Activated T-helper 17 cell treated with anti-CD3 and anti-CD28 coated beads, Interleukin-2, amount 50 U/mL, for 72 hours (primary cell): ENCODE data around the gene NOCT. TPM values are rescaled to one million over a fixed set of nuclear protein-coding genes. Genes with fewer than 3 reads are reported as not detected.
"Not testable (repeated sequence)": the region's sequence is repeated elsewhere in the genome, so short reads cannot be mapped to it uniquely, and the experiment has no call there.

ENCODE experiments used
- ATAC-seq: fragments of 150-1000 bp; cut with Tn5 transposase; replicated peaks from 2 replicates; pipeline ENCODE4 v1.10.0; 2021; ENCODE audit warnings: mild to moderate bottlenecking, moderate library complexity
- H3K27ac Mint-ChIP-seq: one replicate; pipeline ENCODE4 v1.8.0; 2022; ENCODE audit warnings: mixed read lengths
- H3K27me3 Mint-ChIP-seq: one replicate; pipeline ENCODE4 v1.8.0; 2022; ENCODE audit warnings: mixed read lengths
- H3K36me3 Mint-ChIP-seq: one replicate; pipeline ENCODE4 v1.8.0; 2022; ENCODE audit warnings: low read depth, mild to moderate bottlenecking, mixed read lengths
- H3K4me1 Mint-ChIP-seq: one replicate; pipeline ENCODE4 v1.8.0; 2022; ENCODE audit warnings: mixed read lengths
- H3K4me3 Mint-ChIP-seq: one replicate; pipeline ENCODE4 v1.8.0; 2022; ENCODE audit warnings: mild to moderate bottlenecking, mixed read lengths
- H3K9me3 Mint-ChIP-seq: one replicate; pipeline ENCODE4 v1.8.0; 2022; ENCODE audit warnings: mixed read lengths
- total RNA-seq, 2 donors: library from RNA; stranded (reverse); gene quantifications; one replicate each; pipeline ENCODE4 v1.2.3, GENCODE V29; 2022

NOCT gene
- total RNA-seq, 2 donors from 2014 or later = 12.4 to 18.7 TPM

- Mint-ChIP-seq H3K4me3 (no peak overlapping the region), H3K27ac (no peak overlapping the region), H3K9me3 (no peaks in the 10 kb centered on the region), H3K27me3 (no peaks in the 10 kb centered on the region), H3K36me3 (peaks cover 83% of the 10 kb centered on the region), H3K4me1 (peaks cover 17% of the 10 kb centered on the region)
- ATAC-seq = no peak
Observed at GRCh38 chr4:139050446-139050845, 34.9 kb downstream of the NOCT start.

DNA sequence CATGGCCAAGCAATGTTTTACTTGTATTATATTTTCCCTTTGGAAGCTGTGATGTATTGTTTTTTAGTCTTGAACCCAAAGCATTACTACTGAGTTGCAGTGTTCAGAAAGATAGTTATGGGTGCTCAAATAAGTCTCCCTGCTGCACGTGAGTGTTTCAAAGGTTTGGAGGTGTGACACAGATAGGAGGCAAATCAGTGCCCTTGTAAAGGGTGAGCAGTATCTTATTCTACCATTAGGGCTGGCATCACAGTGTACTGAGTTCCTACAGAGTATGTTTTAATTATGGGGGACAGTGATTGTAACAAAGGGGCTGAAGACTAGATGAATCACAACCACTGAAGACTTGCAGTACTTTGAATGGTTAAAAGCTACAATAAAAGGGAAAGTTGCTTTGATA, 38.3 kb downstream of the NOCT start:
- peaks cover 82% of the 10 kb centered on the region for H3K36me3 Mint-ChIP-seq

DNA sequence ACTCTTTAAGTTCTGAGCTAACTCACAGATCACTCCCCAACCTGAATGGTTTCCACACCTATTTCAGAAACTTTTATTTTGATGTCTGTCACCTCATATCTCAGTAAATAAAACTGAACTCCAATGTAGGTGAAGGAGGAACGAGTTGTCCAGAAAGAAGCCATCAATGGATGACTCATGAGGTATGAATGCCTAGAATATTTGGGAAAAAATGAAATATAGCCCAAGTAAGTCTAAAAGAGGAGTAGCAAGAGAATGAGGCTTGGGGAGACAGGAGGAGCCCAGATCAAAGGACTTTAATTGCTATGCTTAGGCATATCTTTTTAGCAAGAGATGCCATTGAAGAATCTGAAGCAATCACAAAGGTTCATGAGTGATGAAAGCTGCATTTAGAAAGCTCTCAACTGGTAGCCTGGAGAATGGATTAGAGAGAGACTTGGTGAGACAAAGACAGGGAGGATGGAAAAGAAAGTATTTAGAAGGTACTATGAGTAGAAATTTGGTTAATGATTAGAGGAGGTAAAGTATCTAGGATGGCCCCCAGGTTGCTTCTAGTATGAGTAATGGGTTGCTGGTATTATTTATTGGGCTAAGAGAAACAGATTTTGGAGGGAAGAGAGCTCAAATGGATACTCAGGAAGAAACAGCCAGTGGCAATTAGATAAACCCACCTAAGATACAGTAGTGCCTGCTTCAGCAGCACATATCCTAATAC, 39.4 kb downstream of the NOCT start:
- peaks cover 23% of the 10 kb centered on the region for H3K4me1 Mint-ChIP-seq
- H3K9me3 Mint-ChIP-seq = no peaks in the 10 kb centered on the region
- ATAC-seq = no peak
- no peak overlapping the region for H3K4me3 Mint-ChIP-seq
- no peaks in the 10 kb centered on the region for H3K27me3 Mint-ChIP-seq
- peaks cover 82% of the 10 kb centered on the region for H3K36me3 Mint-ChIP-seq
- H3K27ac Mint-ChIP-seq = peak overlapping the region; percentile 86

More for the DNA sequence above, 38.3 kb downstream of the NOCT start:
- Mint-ChIP-seq H3K27ac (no peak overlapping the region), H3K27me3 (no peaks in the 10 kb centered on the region), H3K4me3 (no peak overlapping the region), H3K4me1 (peaks cover 20% of the 10 kb centered on the region), H3K9me3 (no peaks in the 10 kb centered on the region)
- ATAC-seq = no peak

GRCh38 chr4:139059026-139059425, 43.4 kb downstream of the NOCT start:
- not testable (repeated sequence) for H3K9me3 Mint-ChIP-seq, H3K27ac Mint-ChIP-seq, H3K4me3 Mint-ChIP-seq, ATAC-seq, H3K27me3 Mint-ChIP-seq
- peaks cover 23% of the 10 kb centered on the region for H3K4me1 Mint-ChIP-seq
- peaks cover 97% of the 10 kb centered on the region for H3K36me3 Mint-ChIP-seq

DNA sequence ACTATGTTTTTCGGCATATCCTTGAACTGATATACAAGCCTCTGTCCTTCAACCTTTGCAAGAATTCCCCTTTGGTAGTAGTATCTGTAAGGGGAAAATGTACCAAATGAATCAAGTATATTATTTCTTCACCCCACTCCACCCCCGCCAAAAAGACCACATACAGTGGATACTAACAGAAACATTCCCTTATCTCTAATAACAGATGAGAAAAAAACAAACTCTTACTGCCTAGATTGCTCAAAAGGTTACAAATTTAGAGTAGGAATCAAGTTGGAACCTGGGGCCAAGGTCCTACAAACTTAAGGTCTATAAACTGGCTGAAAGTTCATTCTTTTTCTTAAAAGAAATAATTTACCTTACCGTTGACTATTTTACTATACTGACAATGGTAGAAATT, 45.0 kb downstream of the NOCT start:
- Mint-ChIP-seq H3K4me1 (peaks cover 10% of the 10 kb centered on the region), H3K4me3 (no peak overlapping the region), H3K27me3 (no peaks in the 10 kb centered on the region), H3K9me3 (no peaks in the 10 kb centered on the region), H3K36me3 (peaks cover 97% of the 10 kb centered on the region), H3K27ac (no peak overlapping the region)
- ATAC-seq = no peak

GRCh38 chr4:139076016-139076744, 60.6 kb downstream of the NOCT start:
- no peak for ATAC-seq
- H3K4me1 Mint-ChIP-seq = peaks cover 8% of the 10 kb centered on the region
- peaks cover 54% of the 10 kb centered on the region for H3K36me3 Mint-ChIP-seq
- H3K9me3 Mint-ChIP-seq = no peaks in the 10 kb centered on the region
- no peak overlapping the region for H3K4me3 Mint-ChIP-seq
- no peak overlapping the region for H3K27ac Mint-ChIP-seq
- H3K27me3 Mint-ChIP-seq = no peaks in the 10 kb centered on the region

- Mint-ChIP-seq H3K27ac (no peak overlapping the region), H3K4me3 (no peak overlapping the region), H3K4me1 (peaks cover 13% of the 10 kb centered on the region), H3K9me3 (no peaks in the 10 kb centered on the region), H3K36me3 (peaks cover 54% of the 10 kb centered on the region), H3K27me3 (no peaks in the 10 kb centered on the region)
- ATAC-seq = no peak
Observed at GRCh38 chr4:139077567-139078355, 62.2 kb downstream of the NOCT start.

DNA sequence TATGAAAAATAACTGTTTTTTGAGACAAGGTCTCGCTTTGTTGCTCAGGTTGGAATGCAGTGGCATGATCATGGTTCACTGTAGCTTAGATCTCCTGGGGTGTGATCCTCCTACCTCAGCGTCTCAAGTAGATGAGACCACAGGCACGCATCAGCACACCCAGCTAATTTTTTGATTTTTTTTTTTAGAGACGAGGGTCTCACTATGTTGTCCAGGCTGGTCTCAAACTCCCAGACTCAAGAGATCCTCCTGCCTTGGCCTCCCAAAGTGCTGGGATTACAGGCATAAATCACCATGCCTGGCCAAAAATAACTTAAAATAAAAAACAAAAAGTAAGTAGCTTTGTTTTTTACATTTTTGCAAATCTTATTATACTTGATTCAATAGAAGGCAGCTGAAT, 63.3 kb downstream of the NOCT start:
- Mint-ChIP-seq H3K36me3 (peaks cover 55% of the 10 kb centered on the region), H3K4me1 (peaks cover 13% of the 10 kb centered on the region), H3K27ac (no peak overlapping the region), H3K4me3 (no peak overlapping the region), H3K27me3 (no peaks in the 10 kb centered on the region), H3K9me3 (no peaks in the 10 kb centered on the region)
- ATAC-seq = no peak

- peak overlapping the region; percentile 87 for H3K4me3 Mint-ChIP-seq
- H3K27ac Mint-ChIP-seq = peak overlapping the region; percentile 97
- H3K9me3 Mint-ChIP-seq = no peaks in the 10 kb centered on the region
- H3K4me1 Mint-ChIP-seq = peaks cover 14% of the 10 kb centered on the region
- H3K36me3 Mint-ChIP-seq = peaks cover 45% of the 10 kb centered on the region
- ATAC-seq = peak; percentile 91
- H3K27me3 Mint-ChIP-seq = no peaks in the 10 kb centered on the region
Observed at GRCh38 chr4:139082750-139083606, 67.4 kb downstream of the NOCT start.

DNA sequence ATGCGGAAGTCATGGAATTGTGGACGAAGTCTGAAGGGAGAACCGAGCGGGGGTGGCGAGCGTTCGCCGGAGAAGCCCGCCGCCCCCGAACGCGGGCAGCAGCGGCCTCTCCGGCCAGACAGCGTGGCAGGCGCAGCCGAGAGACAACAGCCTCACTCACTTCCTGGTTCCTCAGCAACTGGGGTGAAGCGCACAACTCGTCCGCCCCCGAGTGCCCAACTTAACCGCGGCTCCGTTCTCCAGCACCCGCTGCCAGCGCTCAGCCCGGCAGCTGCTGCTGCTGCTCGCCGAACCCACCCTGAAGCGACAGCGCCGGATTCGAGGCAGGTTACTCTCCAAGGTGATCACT, 68.0 kb downstream of the NOCT start:
- peak; percentile 54 for ATAC-seq
- H3K27ac Mint-ChIP-seq = peak overlapping the region; percentile 97
- H3K36me3 Mint-ChIP-seq = peaks cover 45% of the 10 kb centered on the region
- peaks cover 14% of the 10 kb centered on the region for H3K4me1 Mint-ChIP-seq
- H3K27me3 Mint-ChIP-seq = no peaks in the 10 kb centered on the region
- no peaks in the 10 kb centered on the region for H3K9me3 Mint-ChIP-seq
- peak overlapping the region; percentile 87 for H3K4me3 Mint-ChIP-seq

- Mint-ChIP-seq H3K4me3 (peak overlapping the region; percentile 87), H3K27me3 (no peaks in the 10 kb centered on the region), H3K27ac (peak overlapping the region; percentile 97), H3K4me1 (peaks cover 14% of the 10 kb centered on the region), H3K36me3 (peaks cover 44% of the 10 kb centered on the region), H3K9me3 (no peaks in the 10 kb centered on the region)
- peak; percentile 54 for ATAC-seq
Observed at GRCh38 chr4:139083956-139084803, 68.6 kb downstream of the NOCT start.

GRCh38 chr4:139084804-139085093, 69.2 kb downstream of the NOCT start:
- Mint-ChIP-seq H3K36me3 (peaks cover 39% of the 10 kb centered on the region), H3K9me3 (no peaks in the 10 kb centered on the region), H3K4me1 (peaks cover 14% of the 10 kb centered on the region), H3K4me3 (peak overlapping the region; percentile 87), H3K27ac (peak overlapping the region; percentile 97), H3K27me3 (no peaks in the 10 kb centered on the region)
- ATAC-seq = no peak

DNA sequence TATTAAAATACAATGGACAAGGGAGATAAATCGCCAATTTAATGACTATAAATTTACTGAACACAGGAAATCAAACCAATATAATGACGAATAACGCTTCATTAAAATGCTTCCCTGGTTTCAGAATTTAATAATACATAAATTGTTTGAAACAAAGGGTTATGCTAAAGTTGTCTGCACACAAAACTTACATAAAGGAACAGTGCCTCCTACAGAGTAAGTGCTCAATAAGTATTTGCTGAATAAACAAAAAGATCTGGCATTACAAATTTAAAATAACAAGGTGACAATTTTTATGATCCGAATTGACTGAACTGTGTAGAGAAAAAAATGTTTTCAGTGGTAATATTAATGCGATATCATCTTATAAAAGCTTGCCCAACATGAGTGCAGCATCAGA, 69.6 kb downstream of the NOCT start:
- peak overlapping the region; percentile 87 for H3K4me3 Mint-ChIP-seq
- H3K27ac Mint-ChIP-seq = peak overlapping the region; percentile 97
- H3K36me3 Mint-ChIP-seq = peaks cover 35% of the 10 kb centered on the region
- no peaks in the 10 kb centered on the region for H3K27me3 Mint-ChIP-seq
- ATAC-seq = no peak
- H3K9me3 Mint-ChIP-seq = no peaks in the 10 kb centered on the region
- peaks cover 11% of the 10 kb centered on the region for H3K4me1 Mint-ChIP-seq
